ENCODE results near the gene AOPEP. TPM values are rescaled to one million over a fixed set of nuclear protein-coding genes. Genes with fewer than 3 reads are reported as not detected.

Gene AOPEP
- total RNA-seq, 2 experiments from 2014 or later: 6.9 to 7.0 TPM

DNA sequence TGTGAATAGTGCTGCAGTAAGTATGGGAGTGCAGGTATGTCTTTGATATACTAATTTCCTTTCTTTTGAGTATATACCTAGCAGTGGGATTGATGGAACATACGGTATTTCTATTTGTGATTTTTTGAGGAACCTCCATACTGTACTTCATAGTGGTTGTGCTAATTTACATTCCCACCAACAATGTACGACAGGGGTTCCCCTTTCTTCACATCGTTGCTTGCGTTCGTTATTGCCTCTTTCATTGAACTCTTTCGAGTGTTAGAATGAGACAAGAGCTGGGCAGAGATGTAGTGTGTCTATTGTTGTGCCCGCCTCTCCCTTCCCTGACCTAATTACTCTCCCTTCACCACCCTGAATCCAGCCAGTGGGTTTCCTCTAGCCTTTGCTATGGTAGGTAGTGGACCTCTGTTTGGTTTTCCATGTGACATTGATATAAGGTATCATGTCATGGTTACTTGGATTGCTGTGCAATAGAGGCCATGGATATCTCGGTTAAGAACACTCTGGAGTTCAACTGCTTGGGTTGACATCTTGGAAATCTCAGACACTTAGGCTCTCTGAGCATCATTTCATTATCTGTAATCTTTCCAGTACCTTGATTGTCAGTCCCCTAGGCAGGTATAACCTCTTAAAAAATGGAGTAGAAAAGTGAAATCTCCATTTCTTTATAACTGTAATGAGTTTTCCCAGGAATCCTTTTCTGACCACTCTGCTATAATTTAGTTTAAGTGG is 19.5 kb downstream of the AOPEP start:
- Histone ChIP-seq H3K4me3 (ENCODE audit: low read length) (no peak overlapping the region), H3K4me1 (ENCODE audit: insufficient read depth, low read length) (no peaks in the 10 kb centered on the region), H3K36me3 (ENCODE audit: insufficient read depth, low read length) (peaks cover 3% of the 10 kb centered on the region), H3K27ac (ENCODE audit: low read depth in 1 of 2, low read length in 2 of 2) (no peak overlapping the region), H3K9me3 (ENCODE audit: control insufficient read depth in 1 of 2, insufficient read depth in 1 of 2, low read length in 2 of 2) (peaks cover 6 to 12% of the 10 kb centered on the region in 2 experiments), H3K27me3 (ENCODE audit: control insufficient read depth in 1 of 2, insufficient read depth in 2 of 2, low read length in 2 of 2) (no peaks in the 10 kb centered on the region)
- CTCF ChIA-PET: no interaction called here
- H3K4me3 Mint-ChIP-seq: no peak overlapping the region
- ATAC-seq (ENCODE audit: poor library complexity) (no peak), DNase-seq (no peak)
- no peaks in the 10 kb centered on the region for H3K27me3 Mint-ChIP-seq
- no peak overlapping the region for H3K27ac Mint-ChIP-seq
- H3K4me1 Mint-ChIP-seq (ENCODE audit: low read depth): no peaks in the 10 kb centered on the region
- peaks cover 5% of the 10 kb centered on the region for H3K9me3 Mint-ChIP-seq
- intact Hi-C loops (cut with DNase I, micrococcal nuclease): no loop called here
- POLR2A ChIA-PET: no interaction called here
- TF ChIP-seq, protein P1, sequence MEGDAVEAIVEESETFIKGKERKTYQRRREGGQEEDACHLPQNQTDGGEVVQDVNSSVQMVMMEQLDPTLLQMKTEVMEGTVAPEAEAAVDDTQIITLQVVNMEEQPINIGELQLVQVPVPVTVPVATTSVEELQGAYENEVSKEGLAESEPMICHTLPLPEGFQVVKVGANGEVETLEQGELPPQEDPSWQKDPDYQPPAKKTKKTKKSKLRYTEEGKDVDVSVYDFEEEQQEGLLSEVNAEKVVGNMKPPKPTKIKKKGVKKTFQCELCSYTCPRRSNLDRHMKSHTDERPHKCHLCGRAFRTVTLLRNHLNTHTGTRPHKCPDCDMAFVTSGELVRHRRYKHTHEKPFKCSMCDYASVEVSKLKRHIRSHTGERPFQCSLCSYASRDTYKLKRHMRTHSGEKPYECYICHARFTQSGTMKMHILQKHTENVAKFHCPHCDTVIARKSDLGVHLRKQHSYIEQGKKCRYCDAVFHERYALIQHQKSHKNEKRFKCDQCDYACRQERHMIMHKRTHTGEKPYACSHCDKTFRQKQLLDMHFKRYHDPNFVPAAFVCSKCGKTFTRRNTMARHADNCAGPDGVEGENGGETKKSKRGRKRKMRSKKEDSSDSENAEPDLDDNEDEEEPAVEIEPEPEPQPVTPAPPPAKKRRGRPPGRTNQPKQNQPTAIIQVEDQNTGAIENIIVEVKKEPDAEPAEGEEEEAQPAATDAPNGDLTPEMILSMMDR (IDR thresholded peaks at IDR 0.05): no peak
- peaks cover 65% of the 10 kb centered on the region for H3K36me3 Mint-ChIP-seq (ENCODE audit: low read depth)

DNA sequence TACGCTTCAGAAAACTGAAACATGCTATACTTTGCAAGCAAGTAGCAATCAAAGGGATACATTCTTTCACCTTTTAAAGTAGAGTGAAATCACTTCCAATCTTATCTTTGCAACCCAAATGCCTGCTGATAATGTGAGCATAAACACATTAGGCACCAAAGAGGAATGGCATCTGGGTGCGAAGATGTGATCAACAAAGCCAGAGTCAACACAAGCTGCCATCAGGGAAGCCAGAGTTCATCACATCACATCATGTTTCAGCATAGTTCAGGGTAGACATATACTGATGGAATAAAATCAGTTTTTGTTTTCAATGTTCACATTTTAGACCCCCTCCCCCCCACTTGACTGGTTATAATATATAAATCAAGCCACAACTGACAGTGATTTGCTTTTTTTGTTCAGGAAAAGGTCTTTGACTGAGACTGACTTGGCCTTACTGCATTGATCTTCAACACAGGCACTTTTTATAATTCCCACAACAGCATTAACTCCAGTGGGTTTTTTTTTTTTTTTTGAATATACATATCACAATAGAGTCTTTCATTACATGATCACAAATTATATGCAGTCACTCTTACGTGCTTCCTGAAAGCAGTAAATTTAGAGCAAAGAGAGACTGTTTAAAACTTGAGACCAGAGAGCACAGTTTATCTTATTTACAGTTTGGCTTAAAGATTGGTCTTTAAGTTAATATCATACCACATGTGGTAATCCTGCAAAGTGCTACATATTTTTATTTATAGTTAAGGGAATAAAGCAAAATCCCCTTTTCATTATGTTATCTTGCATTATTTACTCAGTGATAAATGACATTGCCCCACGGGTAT is 20.3 kb downstream of the AOPEP start:
- intact Hi-C loops (cut with DNase I, micrococcal nuclease): no loop called here
- Mint-ChIP-seq H3K9me3 (peaks cover 5% of the 10 kb centered on the region), H3K27me3 (no peaks in the 10 kb centered on the region), H3K4me1 (ENCODE audit: low read depth) (no peaks in the 10 kb centered on the region), H3K27ac (no peak overlapping the region), H3K4me3 (no peak overlapping the region), H3K36me3 (ENCODE audit: low read depth) (peaks cover 71% of the 10 kb centered on the region)
- CTCF ChIA-PET: no interaction called here
- no peak for ATAC-seq (ENCODE audit: poor library complexity)
- Histone ChIP-seq H3K4me3 (ENCODE audit: low read length) (no peak overlapping the region), H3K27me3 (ENCODE audit: control insufficient read depth in 1 of 2, insufficient read depth in 2 of 2, low read length in 2 of 2) (no peaks in the 10 kb centered on the region), H3K36me3 (ENCODE audit: insufficient read depth, low read length) (peaks cover 3% of the 10 kb centered on the region), H3K27ac (ENCODE audit: low read depth in 1 of 2, low read length in 2 of 2) (no peak overlapping the region), H3K4me1 (ENCODE audit: insufficient read depth, low read length) (no peaks in the 10 kb centered on the region), H3K9me3 (ENCODE audit: control insufficient read depth in 1 of 2, insufficient read depth in 1 of 2, low read length in 2 of 2) (peaks cover 6 to 12% of the 10 kb centered on the region in 2 experiments)
- POLR2A ChIA-PET: no interaction called here
- TF ChIP-seq, protein P1 (IDR thresholded peaks at IDR 0.05): no peak
- DNase-seq: no peak

- TF ChIP-seq, protein P1 (IDR thresholded peaks at IDR 0.05): no peak
- ATAC-seq (ENCODE audit: poor library complexity): no peak
- ChIA-PET CTCF (no interaction called here), POLR2A (no interaction called here)
- Histone ChIP-seq H3K36me3 (ENCODE audit: insufficient read depth, low read length) (no peaks in the 10 kb centered on the region), H3K4me3 (ENCODE audit: low read length) (no peak overlapping the region), H3K4me1 (ENCODE audit: insufficient read depth, low read length) (no peaks in the 10 kb centered on the region), H3K9me3 (ENCODE audit: control insufficient read depth in 1 of 2, insufficient read depth in 1 of 2, low read length in 2 of 2) (peaks cover under 1 to 9% of the 10 kb centered on the region in 2 experiments), H3K27ac (ENCODE audit: low read depth in 1 of 2, low read length in 2 of 2) (no peak overlapping the region), H3K27me3 (ENCODE audit: control insufficient read depth in 1 of 2, insufficient read depth in 2 of 2, low read length in 2 of 2) (no peaks in the 10 kb centered on the region)
- Mint-ChIP-seq H3K9me3 (peaks cover 2% of the 10 kb centered on the region), H3K4me1 (ENCODE audit: low read depth) (no peaks in the 10 kb centered on the region), H3K36me3 (ENCODE audit: low read depth) (peaks cover 30% of the 10 kb centered on the region), H3K27ac (no peak overlapping the region), H3K4me3 (no peak overlapping the region), H3K27me3 (no peaks in the 10 kb centered on the region)
- no peak for DNase-seq
- intact Hi-C loops (cut with DNase I, micrococcal nuclease): no loop called here
These were observed 28.5 kb downstream of the AOPEP start for GRCh38 chr9:94754976-94755475.

Data from CD4-positive, alpha-beta T cell (primary cell).